SK-N-MC (cell line): ENCODE data around the gene CEP126.

ENCODE experiments used
- EZH2 ChIP-seq: fragments of 200-600 bp; sonication (generic); IDR thresholded peaks from one replicate; pipeline ENCODE4 v1.6.1; 2017; ENCODE audit warnings: antibody characterized with exemption
- FOXP2 ChIP-seq: optimal IDR thresholded peaks from 2 replicates; pipeline ENCODE3; 2011; ENCODE audit warnings: mild to moderate bottlenecking, moderate library complexity; ENCODE audit not compliant: insufficient read depth; ENCODE audit errors: extremely low read length, control extremely low read depth
- POLR2AphosphoS5 ChIP-seq: IDR thresholded peaks from 2 replicates; pipeline ENCODE4 v1.6.1; 2012; ENCODE audit warnings: mild to moderate bottlenecking, low read depth, low read length, borderline replicate concordance

DNA sequence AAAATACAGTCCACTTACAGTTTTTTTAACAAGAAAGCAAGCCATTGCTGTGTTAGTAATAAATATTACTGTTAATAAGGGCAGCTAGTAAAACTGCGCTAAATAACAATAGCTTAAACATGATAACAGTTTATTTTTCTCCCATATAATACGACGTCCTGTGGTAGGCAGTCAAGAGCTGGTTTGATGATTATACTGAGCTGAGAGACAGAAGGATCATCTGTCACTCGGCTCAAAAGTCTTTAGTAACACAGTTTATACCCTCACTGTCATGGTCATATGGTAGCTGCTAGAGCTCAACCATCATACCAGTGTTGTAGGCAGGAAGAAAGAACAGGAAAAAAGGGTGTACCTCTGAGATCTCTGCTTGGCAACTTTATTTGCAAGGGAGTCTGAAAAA is 30.6 kb downstream of the CEP126 start:
- TF ChIP-seq EZH2 = no peak
- no peak for TF ChIP-seq POLR2AphosphoS5
- TF ChIP-seq FOXP2 = no peak
